H9 (cell line): ENCODE measurements around the gene RPP25. TPM values are rescaled to one million over a fixed set of nuclear protein-coding genes. Genes with fewer than 3 reads are reported as not detected.

Experiments used
- DNase-seq: peaks from one replicate; pipeline ENCODE4 v3.0.0-alpha.2; 2017
- H2AFZ ChIP-seq: one replicate; pipeline ENCODE4 v1.6.1; 2013; ENCODE audit warnings: mild to moderate bottlenecking, low read length, control low read depth, moderate library complexity
- H2AK5ac ChIP-seq: 2 replicates; pipeline ENCODE4 v1.6.1; 2013; ENCODE audit warnings: low read length, control low read depth, mixed read lengths; ENCODE audit not compliant: insufficient read length
- H2BK120ac ChIP-seq: one replicate; pipeline ENCODE4 v1.6.1; 2013; ENCODE audit warnings: low read depth, mild to moderate bottlenecking, low read length, control low read depth, inconsistent platforms; ENCODE audit not compliant: poor library complexity, severe bottlenecking
- H2BK12ac ChIP-seq: 2 replicates; pipeline ENCODE4 v1.6.1; 2013; ENCODE audit warnings: low read length, control low read depth, mixed read lengths, low read depth; ENCODE audit not compliant: insufficient read length
- H2BK15ac ChIP-seq: 2 replicates; pipeline ENCODE4 v1.6.1; 2013; ENCODE audit warnings: low read depth, low read length, control low read depth
- H2BK20ac ChIP-seq: one replicate; pipeline ENCODE4 v1.6.1; 2013; ENCODE audit warnings: low read depth, mild to moderate bottlenecking, low read length, control low read depth, inconsistent platforms; ENCODE audit not compliant: poor library complexity, severe bottlenecking
- H2BK5ac ChIP-seq: 2 replicates; pipeline ENCODE4 v1.6.1; 2013; ENCODE audit warnings: low read length, control low read depth, mixed read lengths; ENCODE audit not compliant: insufficient read length
- H3K14ac ChIP-seq: 2 replicates; pipeline ENCODE4 v1.6.1; 2013; ENCODE audit warnings: low read length, control low read depth; ENCODE audit not compliant: insufficient read depth
- H3K18ac ChIP-seq: 2 replicates; pipeline ENCODE4 v1.6.1; 2013; ENCODE audit warnings: low read depth, mild to moderate bottlenecking, mixed read lengths, low read length, control low read depth; ENCODE audit not compliant: insufficient read length
- H3K23ac ChIP-seq: 2 replicates; pipeline ENCODE4 v1.6.1; 2013; ENCODE audit warnings: low read length, control low read depth, mixed read lengths, low read depth; ENCODE audit not compliant: insufficient read length
- H3K23me2 ChIP-seq: 2 replicates; pipeline ENCODE4 v1.6.1; 2013; ENCODE audit warnings: low read depth, mild to moderate bottlenecking, mixed read lengths, low read length, control low read depth; ENCODE audit not compliant: insufficient read length, poor library complexity, severe bottlenecking
- H3K27ac ChIP-seq: 2 replicates; pipeline ENCODE4 v1.5.1; 2013; ENCODE audit warnings: low read length, control low read depth, mixed read lengths, low read depth; ENCODE audit not compliant: insufficient read length
- H3K27me3 ChIP-seq: 2 replicates; pipeline ENCODE4 v1.6.1; 2013; ENCODE audit warnings: low read length, control low read depth, inconsistent platforms; ENCODE audit not compliant: insufficient read depth
- H3K4ac ChIP-seq: 2 replicates; pipeline ENCODE4 v1.6.1; 2013; ENCODE audit warnings: low read depth, mild to moderate bottlenecking, control low read depth, inconsistent platforms, low read length, moderate library complexity
- H3K4me1 ChIP-seq: 2 replicates; pipeline ENCODE4 v1.6.1; 2013; ENCODE audit warnings: low read length, control low read depth, inconsistent platforms; ENCODE audit not compliant: insufficient read depth
- H3K4me2 ChIP-seq: 2 replicates; pipeline ENCODE4 v1.6.1; 2013; ENCODE audit warnings: low read length, control low read depth, mixed read lengths; ENCODE audit not compliant: insufficient read length, insufficient read depth
- H3K56ac ChIP-seq: 2 replicates; pipeline ENCODE4 v1.6.1; 2013; ENCODE audit warnings: low read depth, mild to moderate bottlenecking, mixed read lengths, low read length, control low read depth; ENCODE audit not compliant: insufficient read length
- H3K79me1 ChIP-seq: 2 replicates; pipeline ENCODE4 v1.6.1; 2013; ENCODE audit warnings: low read depth, mild to moderate bottlenecking, moderate library complexity, low read length, control low read depth, inconsistent platforms; ENCODE audit not compliant: insufficient read depth, poor library complexity, severe bottlenecking
- H3K79me2 ChIP-seq: 2 replicates; pipeline ENCODE4 v1.6.1; 2013; ENCODE audit warnings: low read length, control low read depth, inconsistent platforms; ENCODE audit not compliant: insufficient read depth
- H3K9ac ChIP-seq: 2 replicates; pipeline ENCODE4 v1.6.1; 2013; ENCODE audit warnings: low read length, control low read depth, mixed read lengths; ENCODE audit not compliant: insufficient read length; ENCODE audit errors: extremely low read depth
- H3K9me3 ChIP-seq: one replicate; pipeline ENCODE4 v1.6.1; 2013; ENCODE audit warnings: low read depth, low read length, inconsistent platforms; ENCODE audit not compliant: control insufficient read depth
- H3T11ph ChIP-seq: one replicate; pipeline ENCODE4 v1.6.1; 2013; ENCODE audit warnings: mild to moderate bottlenecking, low read length, control low read depth, inconsistent platforms
- H4K20me1 ChIP-seq: one replicate; pipeline ENCODE4 v1.6.1; 2013; ENCODE audit not compliant: control insufficient read depth, insufficient read length, insufficient read depth
- H4K5ac ChIP-seq: 2 replicates; pipeline ENCODE4 v1.6.1; 2013; ENCODE audit warnings: low read depth, mild to moderate bottlenecking, mixed read lengths, low read length, control low read depth; ENCODE audit not compliant: insufficient read length
- H4K8ac ChIP-seq: replicated peaks from 2 replicates; pipeline ENCODE4 v1.6.1; 2013; ENCODE audit warnings: low read length, control low read depth, mixed read lengths, low read depth; ENCODE audit not compliant: insufficient read length
- H4K91ac ChIP-seq: 2 replicates; pipeline ENCODE4 v1.6.1; 2013; ENCODE audit warnings: low read depth, mild to moderate bottlenecking, moderate library complexity, mixed read lengths, low read length, control low read depth; ENCODE audit not compliant: insufficient read length
- H3K27ac Mint-ChIP-seq, 3 experiments: 2 replicates in 2 of 3; 3 replicates in 1 of 3; pipeline ENCODE4 v1.8.0; 2020 to 2021; ENCODE audit warnings: mixed read lengths in 3 of 3, mild to moderate bottlenecking in 1 of 3, moderate library complexity in 1 of 3
- H3K27me3 Mint-ChIP-seq: 2 replicates; pipeline ENCODE4 v1.8.0; 2021; ENCODE audit warnings: low read depth, mild to moderate bottlenecking, moderate library complexity, mixed read lengths
- H3K36me3 Mint-ChIP-seq, 3 experiments: 2 replicates in 2 of 3; 3 replicates in 1 of 3; pipeline ENCODE4 v1.8.0; 2020 to 2021; ENCODE audit warnings: low read depth in 3 of 3, mixed read lengths in 3 of 3; ENCODE audit not compliant: insufficient read depth in 1 of 3
- H3K4me1 Mint-ChIP-seq, 2 experiments: 2 replicates each; pipeline ENCODE4 v1.8.0; 2020; ENCODE audit warnings: mixed read lengths in 2 of 2
- H3K4me3 Mint-ChIP-seq, 2 experiments: 2 replicates in 1 of 2; 3 replicates in 1 of 2; pipeline ENCODE4 v1.8.0; 2020 to 2021; ENCODE audit warnings: mild to moderate bottlenecking in 2 of 2, mixed read lengths in 2 of 2, moderate library complexity in 1 of 2
- H3K9me3 Mint-ChIP-seq, 2 experiments: 2 replicates in 1 of 2; 3 replicates in 1 of 2; pipeline ENCODE4 v1.8.0; 2020; ENCODE audit warnings: mild to moderate bottlenecking in 2 of 2, mixed read lengths in 2 of 2, moderate library complexity in 1 of 2
- WGBS: extraction: QIAGEN DNeasy Blood & Tissue Kit; methylation state at CpG from one replicate; pipeline ENCODE4 v1.1.7; 2013; ENCODE audit warnings: missing lambda C conversion rate, low lambda C conversion rate, mixed read lengths; ENCODE audit not compliant: insufficient read length; ENCODE audit errors: extremely low coverage; 5-methylcytosine and 5-hydroxymethylcytosine counted together
- total RNA-seq: library from RNA; stranded (reverse); gene quantifications from 2 replicates; pipeline ENCODE4 v1.2.1, GENCODE V29; 2021
- TF ChIP-seq, protein P1 (sequence below): fragments of 200-600 bp; sonication (generic); conservative IDR thresholded peaks from 3 replicates; pipeline ENCODE4 v1.8.0; 2021; ENCODE audit warnings: antibody characterized with exemption, mild to moderate bottlenecking

The RPP25 gene
- total RNA-seq, 1 experiment from 2014 or later = 12.6 TPM

- Histone ChIP-seq H3T11ph (no peak overlapping the region), H3K79me1 (no peaks in the 10 kb centered on the region), H3K79me2 (no peaks in the 10 kb centered on the region), H3K23ac (no peak overlapping the region), H3K14ac (no peak overlapping the region), H4K5ac (no peak overlapping the region), H2AK5ac (no peak overlapping the region), H3K18ac (no peak overlapping the region), H3K4me1 (no peaks in the 10 kb centered on the region), H3K27me3 (no peaks in the 10 kb centered on the region), H2BK20ac (no peak overlapping the region), H3K56ac (no peak overlapping the region), H4K8ac (no peak overlapping the region), H3K4ac (no peak overlapping the region), H4K91ac (no peak overlapping the region), H3K27ac (no peak overlapping the region), H2BK12ac (no peak overlapping the region), H3K9ac (no peak overlapping the region), H3K23me2 (no peaks in the 10 kb centered on the region), H3K4me2 (no peak overlapping the region), H4K20me1 (no peaks in the 10 kb centered on the region), H2BK120ac (no peak overlapping the region), H3K9me3 (no peaks in the 10 kb centered on the region), H2BK5ac (no peak overlapping the region), H2AFZ (no peak overlapping the region), H2BK15ac (no peak overlapping the region)
- peaks cover 16% of the 10 kb centered on the region for H3K27me3 Mint-ChIP-seq
- no peaks in the 10 kb centered on the region; a peak in 1 of 7 replicates for H3K36me3 Mint-ChIP-seq
- DNase-seq = no peak
- peaks cover 2 to 10% of the 10 kb centered on the region in 2 experiments; a peak in 2 of 4 replicates for H3K4me1 Mint-ChIP-seq
- TF ChIP-seq, protein P1, sequence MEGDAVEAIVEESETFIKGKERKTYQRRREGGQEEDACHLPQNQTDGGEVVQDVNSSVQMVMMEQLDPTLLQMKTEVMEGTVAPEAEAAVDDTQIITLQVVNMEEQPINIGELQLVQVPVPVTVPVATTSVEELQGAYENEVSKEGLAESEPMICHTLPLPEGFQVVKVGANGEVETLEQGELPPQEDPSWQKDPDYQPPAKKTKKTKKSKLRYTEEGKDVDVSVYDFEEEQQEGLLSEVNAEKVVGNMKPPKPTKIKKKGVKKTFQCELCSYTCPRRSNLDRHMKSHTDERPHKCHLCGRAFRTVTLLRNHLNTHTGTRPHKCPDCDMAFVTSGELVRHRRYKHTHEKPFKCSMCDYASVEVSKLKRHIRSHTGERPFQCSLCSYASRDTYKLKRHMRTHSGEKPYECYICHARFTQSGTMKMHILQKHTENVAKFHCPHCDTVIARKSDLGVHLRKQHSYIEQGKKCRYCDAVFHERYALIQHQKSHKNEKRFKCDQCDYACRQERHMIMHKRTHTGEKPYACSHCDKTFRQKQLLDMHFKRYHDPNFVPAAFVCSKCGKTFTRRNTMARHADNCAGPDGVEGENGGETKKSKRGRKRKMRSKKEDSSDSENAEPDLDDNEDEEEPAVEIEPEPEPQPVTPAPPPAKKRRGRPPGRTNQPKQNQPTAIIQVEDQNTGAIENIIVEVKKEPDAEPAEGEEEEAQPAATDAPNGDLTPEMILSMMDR = no peak
- no peak overlapping the region for H3K4me3 Mint-ChIP-seq
- no peak overlapping the region for H3K27ac Mint-ChIP-seq
- no CpG with 5 or more reads among the region's 5 CpGs for WGBS
- no peaks in the 10 kb centered on the region; a peak in 1 of 5 replicates for H3K9me3 Mint-ChIP-seq
Observed at GRCh38 chr15:74967670-74968069, 11.1 kb upstream of the RPP25 start.
